GM23338 (cell line): ENCODE results near the gene MIPEP. TPM values are rescaled to one million over a fixed set of nuclear protein-coding genes. Genes with fewer than 3 reads are reported as not detected.

Source experiments
- ATAC-seq: fragments of 200-7000 bp; cut with Tn5 transposase; 3 replicates; pipeline ENCODE4 v1.9.1; 2020
- DNase-seq: peaks from one replicate; pipeline ENCODE4 v3.0.0-alpha.2; 2015; ENCODE audit warnings: low spot score
- H2AFZ ChIP-seq: fragments of 200-600 bp; sonication (generic); 2 replicates; pipeline ENCODE4 v1.8.0; 2016; ENCODE audit warnings: antibody characterized with exemption, mild to moderate bottlenecking, moderate library complexity
- H3F3A ChIP-seq: fragments of 200-600 bp; sonication (generic); replicated peaks from 2 replicates; pipeline ENCODE4 v1.8.0; 2017; ENCODE audit warnings: antibody characterized with exemption, mixed run types, low read depth
- H3K27ac ChIP-seq: fragments of 200-600 bp; sonication (generic); 2 replicates; pipeline ENCODE4 v1.6.1; 2016; ENCODE audit warnings: low read depth
- H3K27me3 ChIP-seq: fragments of 200-600 bp; sonication (generic); 2 replicates; pipeline ENCODE4 v1.8.0; 2016; ENCODE audit warnings: mild to moderate bottlenecking, mixed run types, moderate library complexity; ENCODE audit not compliant: insufficient read depth
- H3K36me3 ChIP-seq: fragments of 200-600 bp; sonication (generic); 2 replicates; pipeline ENCODE4 v1.8.0; 2016; ENCODE audit warnings: mild to moderate bottlenecking; ENCODE audit not compliant: insufficient read depth
- H3K4me1 ChIP-seq: fragments of 200-600 bp; sonication (generic); 2 replicates; pipeline ENCODE4 v1.8.0; 2016; ENCODE audit warnings: mild to moderate bottlenecking, moderate library complexity; ENCODE audit not compliant: insufficient read depth
- H3K4me2 ChIP-seq: fragments of 200-600 bp; sonication (generic); 2 replicates; pipeline ENCODE4 v1.7.1; 2017; ENCODE audit warnings: mixed run types
- H3K4me3 ChIP-seq: fragments of 200-600 bp; sonication (generic); 2 replicates; pipeline ENCODE4 v1.6.1; 2016; ENCODE audit warnings: mixed run types
- H3K79me2 ChIP-seq: fragments of 200-600 bp; sonication (generic); replicated peaks from 2 replicates; pipeline ENCODE4 v1.8.0; 2017; ENCODE audit warnings: mild to moderate bottlenecking; ENCODE audit not compliant: insufficient read depth
- H3K9me2 ChIP-seq: fragments of 200-600 bp; sonication (generic); 2 replicates; pipeline ENCODE4 v1.8.0; 2017; ENCODE audit not compliant: insufficient read depth
- H4K20me1 ChIP-seq: fragments of 200-600 bp; sonication (generic); replicated peaks from 2 replicates; pipeline ENCODE4 v1.8.0; 2017; ENCODE audit warnings: mild to moderate bottlenecking; ENCODE audit not compliant: insufficient read depth
- H3K27ac Mint-ChIP-seq: 2 replicates; pipeline ENCODE4 v1.8.0; 2020; ENCODE audit warnings: inconsistent platforms, mild to moderate bottlenecking, moderate library complexity, mixed read lengths
- H3K27me3 Mint-ChIP-seq: 3 replicates; pipeline ENCODE4 v1.8.0; 2022; ENCODE audit warnings: low read depth, mild to moderate bottlenecking, moderate library complexity, mixed read lengths, inconsistent platforms; ENCODE audit not compliant: insufficient read depth, poor library complexity
- H3K36me3 Mint-ChIP-seq: 3 replicates; pipeline ENCODE4 v1.8.0; 2021; ENCODE audit warnings: low read depth, mild to moderate bottlenecking, inconsistent platforms, moderate library complexity, mixed read lengths
- H3K4me1 Mint-ChIP-seq: 3 replicates; pipeline ENCODE4 v1.8.0; 2020; ENCODE audit warnings: mild to moderate bottlenecking, inconsistent platforms, mixed read lengths
- H3K4me3 Mint-ChIP-seq: 3 replicates; pipeline ENCODE4 v1.8.0; 2021; ENCODE audit warnings: moderate library complexity, mild to moderate bottlenecking, inconsistent platforms, mixed read lengths
- H3K9me3 Mint-ChIP-seq: 3 replicates; pipeline ENCODE4 v1.8.0; 2020; ENCODE audit warnings: moderate library complexity, mild to moderate bottlenecking, inconsistent platforms, mixed read lengths
- CREB1 ChIP-seq: fragments of 250-450 bp; sonication (Bioruptor Pico); IDR thresholded peaks from 2 replicates; pipeline ENCODE4 v1.5.0; 2020; ENCODE audit warnings: low read depth, mild to moderate bottlenecking, moderate library complexity
- EZH2 ChIP-seq: fragments of 200-600 bp; sonication (generic); IDR thresholded peaks from one replicate; pipeline ENCODE4 v1.8.0; 2017; ENCODE audit warnings: antibody characterized with exemption, mild to moderate bottlenecking, low read depth; ENCODE audit not compliant: unreplicated experiment
- EZH2phosphoT487 ChIP-seq: fragments of 200-600 bp; sonication (generic); IDR thresholded peaks from one replicate; pipeline ENCODE4 v1.8.1; 2018; ENCODE audit warnings: antibody characterized with exemption; ENCODE audit not compliant: unreplicated experiment
- JUNB ChIP-seq: IDR thresholded peaks from one replicate; pipeline ENCODE4 v1.6.1; 2016; ENCODE audit warnings: antibody characterized with exemption; ENCODE audit not compliant: unreplicated experiment
- NANOG ChIP-seq: IDR thresholded peaks from 2 replicates; pipeline ENCODE4 v1.6.1; 2016; ENCODE audit warnings: antibody characterized with exemption, borderline replicate concordance
- POLR2AphosphoS5 ChIP-seq: IDR thresholded peaks from 2 replicates; pipeline ENCODE4 v1.6.1; 2016; ENCODE audit warnings: antibody characterized with exemption, low read depth
- STAT1 ChIP-seq: IDR thresholded peaks from one replicate; pipeline ENCODE4 v1.6.1; 2016; ENCODE audit warnings: antibody characterized with exemption; ENCODE audit not compliant: unreplicated experiment
- ZNF114 ChIP-seq: fragments of 250-450 bp; sonication (Bioruptor Pico); IDR thresholded peaks from 2 replicates; pipeline ENCODE4 v1.5.0; 2020; ENCODE audit warnings: mild to moderate bottlenecking, moderate library complexity
- ZNF331 ChIP-seq: fragments of 250-450 bp; sonication (Bioruptor Pico); IDR thresholded peaks from 2 replicates; pipeline ENCODE4 v1.5.0; 2020; ENCODE audit warnings: low read depth, mild to moderate bottlenecking, moderate library complexity
- polyA plus RNA-seq: library from polyadenylated mRNA; unstranded; fragments of >200 nt; fragmentation: Nextera tagmentation; extraction: Ambion mirVana; gene quantifications from 2 replicates; pipeline ENCODE4 v1.2.1, GENCODE V29; 2016
- total RNA-seq: library from RNA; depleted of rRNA; stranded (reverse); fragments of >200 nt; shearing (Covaris generic); gene quantifications from 2 replicates; pipeline ENCODE4 v1.2.3, GENCODE V29; 2014
- TF ChIP-seq, protein P1 (sequence below), 2 experiments: fragments of 200-600 bp in 1 of 2; sonication (generic) in 1 of 2; conservative IDR thresholded peaks; 2 replicates each; pipeline versions ENCODE4 v1.5.1 to v1.6.1; 2016 to 2017; ENCODE audit warnings: antibody characterized with exemption in 2 of 2, low read depth in 2 of 2, mild to moderate bottlenecking in 2 of 2, moderate library complexity in 1 of 2
- TF ChIP-seq, protein P2 (sequence below): IDR thresholded peaks from 2 replicates; pipeline ENCODE4 v1.6.1; 2016; ENCODE audit warnings: antibody characterized with exemption
- TF ChIP-seq, protein P3 (sequence below): fragments of 250-450 bp; sonication (Bioruptor Pico); IDR thresholded peaks from 2 replicates; pipeline ENCODE4 v1.5.0; 2020; ENCODE audit warnings: mild to moderate bottlenecking, moderate library complexity
- TF ChIP-seq, protein P4 (sequence below): IDR thresholded peaks from one replicate; pipeline ENCODE4 v1.6.1; 2018; ENCODE audit warnings: antibody characterized with exemption; ENCODE audit not compliant: unreplicated experiment

The MIPEP gene
- total and polyA plus RNA-seq, 2 experiments from 2014 or later, result 20.8 to 22.5 TPM

DNA sequence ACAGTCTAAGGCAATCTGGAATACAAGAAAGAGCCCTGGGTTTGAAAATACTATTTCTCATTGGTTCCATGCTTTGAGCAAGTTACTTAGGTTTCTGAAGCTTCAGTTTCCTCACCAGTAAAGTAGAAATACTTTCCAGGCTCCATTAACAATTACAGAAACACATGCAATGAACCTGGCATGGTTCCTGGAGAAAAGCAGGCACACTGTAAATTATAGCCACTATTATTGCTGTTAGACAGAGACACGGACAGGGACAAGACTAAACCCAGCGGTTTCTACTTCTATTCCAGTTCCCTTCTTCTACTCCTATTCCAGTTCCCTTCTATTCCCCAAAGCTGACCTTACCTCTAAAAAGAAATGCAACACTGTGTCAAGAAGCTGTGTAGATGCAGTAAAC, 41.2 kb downstream of the MIPEP start:
- ATAC-seq, result no peak
- no peak overlapping the region for H3K27ac ChIP-seq
- H3K4me3 ChIP-seq, result no peak overlapping the region
- H4K20me1 ChIP-seq, result no peaks in the 10 kb centered on the region
- no peaks in the 10 kb centered on the region for H3F3A ChIP-seq
- no peak for DNase-seq
- H3K27me3 Mint-ChIP-seq, result no peaks in the 10 kb centered on the region
- H3K4me1 ChIP-seq, result no peaks in the 10 kb centered on the region
- H3K36me3 Mint-ChIP-seq, result no peaks in the 10 kb centered on the region
- H3K9me2 ChIP-seq, result no peaks in the 10 kb centered on the region
- no peaks in the 10 kb centered on the region for H3K79me2 ChIP-seq
- H3K27ac Mint-ChIP-seq, result no peak overlapping the region
- no peaks in the 10 kb centered on the region for H3K27me3 ChIP-seq
- no peaks in the 10 kb centered on the region for H3K36me3 ChIP-seq
- H3K9me3 Mint-ChIP-seq, result no peaks in the 10 kb centered on the region
- H3K4me2 ChIP-seq, result no peak overlapping the region
- no peak overlapping the region for H2AFZ ChIP-seq
- H3K4me3 Mint-ChIP-seq, result no peak overlapping the region
- peaks cover 5% of the 10 kb centered on the region; the same call in 2 of the 3 replicates for H3K4me1 Mint-ChIP-seq
- no peak for TF ChIP-seq EZH2phosphoT487
- no peak for TF ChIP-seq EZH2
- TF ChIP-seq, protein P1, sequence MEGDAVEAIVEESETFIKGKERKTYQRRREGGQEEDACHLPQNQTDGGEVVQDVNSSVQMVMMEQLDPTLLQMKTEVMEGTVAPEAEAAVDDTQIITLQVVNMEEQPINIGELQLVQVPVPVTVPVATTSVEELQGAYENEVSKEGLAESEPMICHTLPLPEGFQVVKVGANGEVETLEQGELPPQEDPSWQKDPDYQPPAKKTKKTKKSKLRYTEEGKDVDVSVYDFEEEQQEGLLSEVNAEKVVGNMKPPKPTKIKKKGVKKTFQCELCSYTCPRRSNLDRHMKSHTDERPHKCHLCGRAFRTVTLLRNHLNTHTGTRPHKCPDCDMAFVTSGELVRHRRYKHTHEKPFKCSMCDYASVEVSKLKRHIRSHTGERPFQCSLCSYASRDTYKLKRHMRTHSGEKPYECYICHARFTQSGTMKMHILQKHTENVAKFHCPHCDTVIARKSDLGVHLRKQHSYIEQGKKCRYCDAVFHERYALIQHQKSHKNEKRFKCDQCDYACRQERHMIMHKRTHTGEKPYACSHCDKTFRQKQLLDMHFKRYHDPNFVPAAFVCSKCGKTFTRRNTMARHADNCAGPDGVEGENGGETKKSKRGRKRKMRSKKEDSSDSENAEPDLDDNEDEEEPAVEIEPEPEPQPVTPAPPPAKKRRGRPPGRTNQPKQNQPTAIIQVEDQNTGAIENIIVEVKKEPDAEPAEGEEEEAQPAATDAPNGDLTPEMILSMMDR (conservative IDR thresholded peaks at IDR 0.05; ENCODE audit: low read depth in 2 of 2), result no peak
- TF ChIP-seq, protein P2, sequence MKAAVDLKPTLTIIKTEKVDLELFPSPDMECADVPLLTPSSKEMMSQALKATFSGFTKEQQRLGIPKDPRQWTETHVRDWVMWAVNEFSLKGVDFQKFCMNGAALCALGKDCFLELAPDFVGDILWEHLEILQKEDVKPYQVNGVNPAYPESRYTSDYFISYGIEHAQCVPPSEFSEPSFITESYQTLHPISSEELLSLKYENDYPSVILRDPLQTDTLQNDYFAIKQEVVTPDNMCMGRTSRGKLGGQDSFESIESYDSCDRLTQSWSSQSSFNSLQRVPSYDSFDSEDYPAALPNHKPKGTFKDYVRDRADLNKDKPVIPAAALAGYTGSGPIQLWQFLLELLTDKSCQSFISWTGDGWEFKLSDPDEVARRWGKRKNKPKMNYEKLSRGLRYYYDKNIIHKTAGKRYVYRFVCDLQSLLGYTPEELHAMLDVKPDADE, result no peak
- TF ChIP-seq ZNF331 (CRISPR knock-in tag), result no peak
- no peak for TF ChIP-seq POLR2AphosphoS5
- no peak for TF ChIP-seq CREB1 (CRISPR knock-in tag)
- TF ChIP-seq, protein P3, sequence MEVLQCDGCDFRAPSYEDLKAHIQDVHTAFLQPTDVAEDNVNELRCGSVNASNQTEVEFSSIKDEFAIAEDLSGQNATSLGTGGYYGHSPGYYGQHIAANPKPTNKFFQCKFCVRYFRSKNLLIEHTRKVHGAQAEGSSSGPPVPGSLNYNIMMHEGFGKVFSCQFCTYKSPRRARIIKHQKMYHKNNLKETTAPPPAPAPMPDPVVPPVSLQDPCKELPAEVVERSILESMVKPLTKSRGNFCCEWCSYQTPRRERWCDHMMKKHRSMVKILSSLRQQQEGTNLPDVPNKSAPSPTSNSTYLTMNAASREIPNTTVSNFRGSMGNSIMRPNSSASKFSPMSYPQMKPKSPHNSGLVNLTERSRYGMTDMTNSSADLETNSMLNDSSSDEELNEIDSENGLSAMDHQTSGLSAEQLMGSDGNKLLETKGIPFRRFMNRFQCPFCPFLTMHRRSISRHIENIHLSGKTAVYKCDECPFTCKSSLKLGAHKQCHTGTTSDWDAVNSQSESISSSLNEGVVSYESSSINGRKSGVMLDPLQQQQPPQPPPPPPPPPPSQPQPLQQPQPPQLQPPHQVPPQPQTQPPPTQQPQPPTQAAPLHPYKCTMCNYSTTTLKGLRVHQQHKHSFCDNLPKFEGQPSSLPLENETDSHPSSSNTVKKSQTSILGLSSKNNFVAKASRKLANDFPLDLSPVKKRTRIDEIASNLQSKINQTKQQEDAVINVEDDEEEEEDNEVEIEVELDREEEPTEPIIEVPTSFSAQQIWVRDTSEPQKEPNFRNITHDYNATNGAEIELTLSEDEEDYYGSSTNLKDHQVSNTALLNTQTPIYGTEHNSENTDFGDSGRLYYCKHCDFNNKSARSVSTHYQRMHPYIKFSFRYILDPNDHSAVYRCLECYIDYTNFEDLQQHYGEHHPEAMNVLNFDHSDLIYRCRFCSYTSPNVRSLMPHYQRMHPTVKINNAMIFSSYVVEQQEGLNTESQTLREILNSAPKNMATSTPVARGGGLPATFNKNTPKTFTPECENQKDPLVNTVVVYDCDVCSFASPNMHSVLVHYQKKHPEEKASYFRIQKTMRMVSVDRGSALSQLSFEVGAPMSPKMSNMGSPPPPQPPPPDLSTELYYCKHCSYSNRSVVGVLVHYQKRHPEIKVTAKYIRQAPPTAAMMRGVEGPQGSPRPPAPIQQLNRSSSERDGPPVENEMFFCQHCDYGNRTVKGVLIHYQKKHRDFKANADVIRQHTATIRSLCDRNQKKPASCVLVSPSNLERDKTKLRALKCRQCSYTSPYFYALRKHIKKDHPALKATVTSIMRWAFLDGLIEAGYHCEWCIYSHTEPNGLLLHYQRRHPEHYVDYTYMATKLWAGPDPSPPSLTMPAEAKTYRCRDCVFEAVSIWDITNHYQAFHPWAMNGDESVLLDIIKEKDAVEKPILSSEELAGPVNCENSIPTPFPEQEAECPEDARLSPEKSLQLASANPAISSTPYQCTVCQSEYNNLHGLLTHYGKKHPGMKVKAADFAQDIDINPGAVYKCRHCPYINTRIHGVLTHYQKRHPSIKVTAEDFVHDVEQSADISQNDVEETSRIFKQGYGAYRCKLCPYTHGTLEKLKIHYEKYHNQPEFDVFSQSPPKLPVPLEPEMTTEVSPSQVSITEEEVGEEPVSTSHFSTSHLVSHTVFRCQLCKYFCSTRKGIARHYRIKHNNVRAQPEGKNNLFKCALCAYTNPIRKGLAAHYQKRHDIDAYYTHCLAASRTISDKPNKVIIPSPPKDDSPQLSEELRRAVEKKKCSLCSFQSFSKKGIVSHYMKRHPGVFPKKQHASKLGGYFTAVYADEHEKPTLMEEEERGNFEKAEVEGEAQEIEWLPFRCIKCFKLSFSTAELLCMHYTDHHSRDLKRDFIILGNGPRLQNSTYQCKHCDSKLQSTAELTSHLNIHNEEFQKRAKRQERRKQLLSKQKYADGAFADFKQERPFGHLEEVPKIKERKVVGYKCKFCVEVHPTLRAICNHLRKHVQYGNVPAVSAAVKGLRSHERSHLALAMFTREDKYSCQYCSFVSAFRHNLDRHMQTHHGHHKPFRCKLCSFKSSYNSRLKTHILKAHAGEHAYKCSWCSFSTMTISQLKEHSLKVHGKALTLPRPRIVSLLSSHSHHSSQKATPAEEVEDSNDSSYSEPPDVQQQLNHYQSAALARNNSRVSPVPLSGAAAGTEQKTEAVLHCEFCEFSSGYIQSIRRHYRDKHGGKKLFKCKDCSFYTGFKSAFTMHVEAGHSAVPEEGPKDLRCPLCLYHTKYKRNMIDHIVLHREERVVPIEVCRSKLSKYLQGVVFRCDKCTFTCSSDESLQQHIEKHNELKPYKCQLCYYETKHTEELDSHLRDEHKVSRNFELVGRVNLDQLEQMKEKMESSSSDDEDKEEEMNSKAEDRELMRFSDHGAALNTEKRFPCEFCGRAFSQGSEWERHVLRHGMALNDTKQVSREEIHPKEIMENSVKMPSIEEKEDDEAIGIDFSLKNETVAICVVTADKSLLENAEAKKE (CRISPR knock-in tag), result no peak
- TF ChIP-seq JUNB, result no peak
- TF ChIP-seq, protein P4, sequence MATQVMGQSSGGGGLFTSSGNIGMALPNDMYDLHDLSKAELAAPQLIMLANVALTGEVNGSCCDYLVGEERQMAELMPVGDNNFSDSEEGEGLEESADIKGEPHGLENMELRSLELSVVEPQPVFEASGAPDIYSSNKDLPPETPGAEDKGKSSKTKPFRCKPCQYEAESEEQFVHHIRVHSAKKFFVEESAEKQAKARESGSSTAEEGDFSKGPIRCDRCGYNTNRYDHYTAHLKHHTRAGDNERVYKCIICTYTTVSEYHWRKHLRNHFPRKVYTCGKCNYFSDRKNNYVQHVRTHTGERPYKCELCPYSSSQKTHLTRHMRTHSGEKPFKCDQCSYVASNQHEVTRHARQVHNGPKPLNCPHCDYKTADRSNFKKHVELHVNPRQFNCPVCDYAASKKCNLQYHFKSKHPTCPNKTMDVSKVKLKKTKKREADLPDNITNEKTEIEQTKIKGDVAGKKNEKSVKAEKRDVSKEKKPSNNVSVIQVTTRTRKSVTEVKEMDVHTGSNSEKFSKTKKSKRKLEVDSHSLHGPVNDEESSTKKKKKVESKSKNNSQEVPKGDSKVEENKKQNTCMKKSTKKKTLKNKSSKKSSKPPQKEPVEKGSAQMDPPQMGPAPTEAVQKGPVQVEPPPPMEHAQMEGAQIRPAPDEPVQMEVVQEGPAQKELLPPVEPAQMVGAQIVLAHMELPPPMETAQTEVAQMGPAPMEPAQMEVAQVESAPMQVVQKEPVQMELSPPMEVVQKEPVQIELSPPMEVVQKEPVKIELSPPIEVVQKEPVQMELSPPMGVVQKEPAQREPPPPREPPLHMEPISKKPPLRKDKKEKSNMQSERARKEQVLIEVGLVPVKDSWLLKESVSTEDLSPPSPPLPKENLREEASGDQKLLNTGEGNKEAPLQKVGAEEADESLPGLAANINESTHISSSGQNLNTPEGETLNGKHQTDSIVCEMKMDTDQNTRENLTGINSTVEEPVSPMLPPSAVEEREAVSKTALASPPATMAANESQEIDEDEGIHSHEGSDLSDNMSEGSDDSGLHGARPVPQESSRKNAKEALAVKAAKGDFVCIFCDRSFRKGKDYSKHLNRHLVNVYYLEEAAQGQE, result no peak
- no peak for TF ChIP-seq ZNF114 (CRISPR knock-in tag)
- TF ChIP-seq NANOG, result no peak
- TF ChIP-seq STAT1, result no peak
